DND-41 (cell line): ENCODE results near the gene CLIC1.

ENCODE experiments used
- ATAC-seq: fragments of 200-7000 bp; cut with Tn5 transposase; 3 replicates; pipeline ENCODE4 v1.9.1; 2021; ENCODE audit warnings: low read depth; ENCODE audit not compliant: insufficient read depth
- DNase-seq: peaks from one replicate; pipeline ENCODE4 v3.0.0-alpha.2; 2020
- H2AFZ ChIP-seq: 2 replicates; pipeline ENCODE4 v1.6.0; 2012; ENCODE audit warnings: low read depth, low read length
- H3K27ac ChIP-seq: 2 replicates; pipeline ENCODE4 v1.5.1; 2012; ENCODE audit warnings: low read length, inconsistent platforms
- H3K27me3 ChIP-seq: fragments of 200-600 bp; sonication (generic); 2 replicates; pipeline ENCODE4 v1.6.0; 2012; ENCODE audit warnings: low read length, mild to moderate bottlenecking, inconsistent platforms; ENCODE audit not compliant: insufficient read depth, poor library complexity
- H3K36me3 ChIP-seq: 2 replicates; pipeline ENCODE4 v1.5.1; 2012; ENCODE audit warnings: low read length, inconsistent platforms; ENCODE audit not compliant: insufficient read depth
- H3K4me1 ChIP-seq: 2 replicates; pipeline ENCODE4 v1.5.1; 2012; ENCODE audit warnings: mild to moderate bottlenecking, low read length; ENCODE audit not compliant: insufficient read depth
- H3K4me2 ChIP-seq: 2 replicates; pipeline ENCODE4 v1.6.0; 2012; ENCODE audit warnings: mild to moderate bottlenecking, moderate library complexity, low read length, inconsistent platforms; ENCODE audit not compliant: insufficient read depth
- H3K4me3 ChIP-seq, 2 experiments: fragments of 200-600 bp in 1 of 2; shearing (Covaris generic) in 1 of 2; 2 replicates each; pipeline ENCODE4 v1.5.1; 2012 to 2016; ENCODE audit warnings: inconsistent platforms in 2 of 2, low read length in 2 of 2, mild to moderate bottlenecking in 2 of 2, low read depth in 1 of 2, moderate library complexity in 1 of 2
- H3K79me2 ChIP-seq: 2 replicates; pipeline ENCODE4 v1.6.0; 2012; ENCODE audit warnings: low read length, inconsistent platforms; ENCODE audit not compliant: insufficient read depth
- H3K9ac ChIP-seq: 2 replicates; pipeline ENCODE4 v1.6.0; 2012; ENCODE audit warnings: low read depth, mild to moderate bottlenecking, inconsistent platforms, low read length, moderate library complexity
- H3K9me3 ChIP-seq: 2 replicates; pipeline ENCODE4 v1.5.1; 2012; ENCODE audit warnings: low read length, moderate library complexity, mild to moderate bottlenecking, inconsistent platforms; ENCODE audit not compliant: insufficient read depth, severe bottlenecking
- H4K20me1 ChIP-seq: 2 replicates; pipeline ENCODE4 v1.6.0; 2012; ENCODE audit warnings: low read length; ENCODE audit not compliant: insufficient read depth
- EZH2 ChIP-seq: IDR thresholded peaks from 3 replicates; pipeline ENCODE4 v1.6.1; 2012; ENCODE audit warnings: borderline replicate concordance, low read depth, mild to moderate bottlenecking, moderate library complexity, low read length, inconsistent platforms; ENCODE audit not compliant: severe bottlenecking
- TF ChIP-seq, protein P1 (sequence below): IDR thresholded peaks from 2 replicates; pipeline ENCODE4 v1.5.1; 2012; ENCODE audit warnings: borderline replicate concordance, low read length, moderate library complexity, mild to moderate bottlenecking; ENCODE audit not compliant: poor library complexity, severe bottlenecking; ENCODE audit errors: extremely low read depth

Gene CLIC1

DNA sequence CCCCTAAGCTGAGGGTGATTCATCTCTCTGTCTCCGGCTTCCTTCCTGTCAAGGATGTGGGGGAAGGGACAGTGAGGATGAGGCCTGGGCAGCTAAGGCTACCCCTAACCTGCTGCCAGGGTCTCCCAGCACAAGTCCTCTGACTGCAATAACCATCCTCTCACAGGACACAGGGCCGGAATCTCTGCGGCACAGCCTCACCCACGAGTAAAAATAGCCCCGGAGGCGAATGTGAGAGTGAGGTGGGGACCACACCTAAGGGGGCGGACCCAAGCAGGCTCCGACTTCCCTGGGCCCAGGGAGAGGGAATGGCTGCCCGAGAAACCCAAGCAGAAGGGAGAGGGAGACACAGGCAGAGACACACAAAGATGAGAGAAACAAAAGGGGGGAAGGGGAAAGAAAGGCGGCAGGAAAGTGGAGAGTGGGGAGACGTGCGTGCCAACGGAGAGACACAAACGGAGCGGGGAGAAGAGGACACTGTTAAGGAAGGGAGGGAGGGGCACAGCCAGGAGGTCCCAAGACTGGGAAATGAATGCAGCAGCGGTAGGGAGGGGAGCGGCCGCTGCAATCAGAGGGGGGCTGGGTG, 1.4 kb downstream of the CLIC1 start:
- Histone ChIP-seq H3K36me3 (peaks cover 36% of the 10 kb centered on the region), H3K4me2 (peak overlapping the region; percentile 76), H3K9ac (peak overlapping the region; percentile 99), H3K27me3 (no peaks in the 10 kb centered on the region), H3K79me2 (peaks cover 45% of the 10 kb centered on the region), H3K4me3 (peak overlapping the region; percentile 49 to 81), H3K9me3 (no peaks in the 10 kb centered on the region), H4K20me1 (peaks cover 19% of the 10 kb centered on the region), H2AFZ (peak overlapping the region; percentile 16; the same call in 1 of the 2 replicates), H3K27ac (peak overlapping the region; percentile 96), H3K4me1 (peaks cover 60% of the 10 kb centered on the region)
- DNase-seq (peak; percentile 70), ATAC-seq (peak; percentile 13; the same call in 2 of the 3 replicates)
- TF ChIP-seq, protein P1, sequence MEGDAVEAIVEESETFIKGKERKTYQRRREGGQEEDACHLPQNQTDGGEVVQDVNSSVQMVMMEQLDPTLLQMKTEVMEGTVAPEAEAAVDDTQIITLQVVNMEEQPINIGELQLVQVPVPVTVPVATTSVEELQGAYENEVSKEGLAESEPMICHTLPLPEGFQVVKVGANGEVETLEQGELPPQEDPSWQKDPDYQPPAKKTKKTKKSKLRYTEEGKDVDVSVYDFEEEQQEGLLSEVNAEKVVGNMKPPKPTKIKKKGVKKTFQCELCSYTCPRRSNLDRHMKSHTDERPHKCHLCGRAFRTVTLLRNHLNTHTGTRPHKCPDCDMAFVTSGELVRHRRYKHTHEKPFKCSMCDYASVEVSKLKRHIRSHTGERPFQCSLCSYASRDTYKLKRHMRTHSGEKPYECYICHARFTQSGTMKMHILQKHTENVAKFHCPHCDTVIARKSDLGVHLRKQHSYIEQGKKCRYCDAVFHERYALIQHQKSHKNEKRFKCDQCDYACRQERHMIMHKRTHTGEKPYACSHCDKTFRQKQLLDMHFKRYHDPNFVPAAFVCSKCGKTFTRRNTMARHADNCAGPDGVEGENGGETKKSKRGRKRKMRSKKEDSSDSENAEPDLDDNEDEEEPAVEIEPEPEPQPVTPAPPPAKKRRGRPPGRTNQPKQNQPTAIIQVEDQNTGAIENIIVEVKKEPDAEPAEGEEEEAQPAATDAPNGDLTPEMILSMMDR, result no peak
- no peak for TF ChIP-seq EZH2

DNA sequence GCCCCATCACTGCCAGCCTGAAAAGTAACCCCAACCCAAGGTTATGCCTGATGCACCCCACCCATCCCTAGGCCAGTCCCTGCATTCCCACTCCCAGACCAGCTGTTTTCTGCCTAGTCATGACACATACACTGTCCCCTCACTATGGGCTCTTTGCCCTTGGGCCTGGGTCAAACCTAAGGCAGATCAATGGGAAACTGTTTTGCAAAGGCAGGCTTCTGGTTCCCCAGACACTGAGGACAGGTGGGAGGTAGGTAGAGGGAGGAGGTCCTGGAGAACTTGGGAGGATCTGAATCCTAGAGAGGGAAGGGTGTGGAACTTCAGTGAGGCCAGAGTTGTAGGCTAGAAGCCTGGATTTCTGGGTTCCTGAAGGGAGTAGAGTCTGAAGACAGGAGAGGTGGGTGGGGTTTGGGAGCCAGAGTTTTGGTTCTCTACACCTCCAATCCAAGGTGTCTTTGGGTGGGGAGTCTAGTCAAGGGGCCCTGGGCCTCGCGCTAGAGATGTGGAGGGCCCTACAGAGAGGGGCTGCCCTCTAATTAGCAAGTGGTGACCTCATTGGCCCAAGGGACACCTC, 2.0 kb downstream of the CLIC1 start:
- H3K79me2 ChIP-seq, result peaks cover 48% of the 10 kb centered on the region
- H3K27me3 ChIP-seq, result no peaks in the 10 kb centered on the region

DNA sequence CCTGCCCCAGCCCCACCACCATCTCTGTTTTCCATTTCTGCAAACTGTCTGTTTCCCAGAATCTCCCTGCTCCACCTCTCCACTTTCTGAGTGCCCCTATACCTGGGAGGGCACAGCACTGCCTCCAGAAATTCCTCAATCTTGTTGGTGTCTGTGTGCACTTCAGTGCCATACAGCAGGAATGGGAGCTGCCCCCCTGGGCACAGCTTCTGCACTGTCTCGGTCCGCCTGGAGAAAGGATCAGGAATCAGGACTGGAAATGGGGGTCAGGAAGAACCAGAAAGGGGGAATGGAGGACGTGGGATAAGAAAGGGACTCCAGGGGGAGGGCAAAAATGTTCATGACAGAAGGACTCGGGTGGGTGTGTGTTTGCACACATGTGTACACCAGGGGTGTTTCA, 2.6 kb downstream of the CLIC1 start:
- peaks cover 38% of the 10 kb centered on the region for H3K36me3 ChIP-seq
- peak overlapping the region; percentile 76 for H3K4me2 ChIP-seq
- H3K9ac ChIP-seq, result peak overlapping the region; percentile 99; the same call in 1 of the 2 replicates
- DNase-seq (no peak), ATAC-seq (no peak)
- TF ChIP-seq EZH2, result no peak
- TF ChIP-seq, protein P1, result no peak
- H3K79me2 ChIP-seq, result peaks cover 43% of the 10 kb centered on the region
- H3K27me3 ChIP-seq, result no peaks in the 10 kb centered on the region
- peak overlapping the region in 1 of 2 experiments; percentile 81; a peak in 2 of 4 replicates for H3K4me3 ChIP-seq
- H3K9me3 ChIP-seq, result no peaks in the 10 kb centered on the region
- peaks cover 19% of the 10 kb centered on the region for H4K20me1 ChIP-seq
- peak overlapping the region; percentile 96; the same call in 1 of the 2 replicates for H3K27ac ChIP-seq
- peaks cover 65% of the 10 kb centered on the region for H3K4me1 ChIP-seq
- H2AFZ ChIP-seq, result no peak overlapping the region

More for the DNA sequence above, 2.0 kb downstream of the CLIC1 start:
- Histone ChIP-seq H2AFZ (no peak overlapping the region), H3K9me3 (no peaks in the 10 kb centered on the region), H3K9ac (peak overlapping the region; percentile 99), H3K4me3 (peak overlapping the region in 1 of 2 experiments; percentile 81; a peak in 3 of 4 replicates), H3K27ac (peak overlapping the region; percentile 96), H3K4me1 (peaks cover 65% of the 10 kb centered on the region), H3K4me2 (peak overlapping the region; percentile 76), H3K36me3 (peaks cover 36% of the 10 kb centered on the region), H4K20me1 (peaks cover 19% of the 10 kb centered on the region)
- ATAC-seq (no peak), DNase-seq (no peak)
- TF ChIP-seq EZH2, result no peak
- TF ChIP-seq, protein P1, result no peak
